ENCODE results near the gene C12orf54.

DNA sequence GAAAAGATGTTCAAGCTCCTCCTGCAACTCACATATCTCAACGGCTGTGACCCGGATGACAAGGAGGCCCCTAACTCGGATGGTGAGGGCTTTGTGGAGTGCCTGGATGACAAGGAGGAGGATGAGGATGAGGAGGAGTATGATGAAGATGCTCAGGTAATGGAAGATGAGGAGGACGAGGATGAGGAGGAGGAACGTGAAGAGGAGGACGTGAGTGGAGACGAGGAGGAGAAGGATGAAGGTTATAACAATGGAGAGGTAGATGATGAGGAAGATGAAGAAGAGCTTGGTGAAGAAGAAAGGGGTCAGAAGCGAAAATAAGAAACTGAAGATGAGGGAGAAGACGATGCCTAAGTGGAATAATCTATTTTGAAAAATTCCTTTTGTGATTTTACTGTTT is 9.2 kb upstream of the C12orf54 start:
- TF ChIP-seq, protein P1, sequence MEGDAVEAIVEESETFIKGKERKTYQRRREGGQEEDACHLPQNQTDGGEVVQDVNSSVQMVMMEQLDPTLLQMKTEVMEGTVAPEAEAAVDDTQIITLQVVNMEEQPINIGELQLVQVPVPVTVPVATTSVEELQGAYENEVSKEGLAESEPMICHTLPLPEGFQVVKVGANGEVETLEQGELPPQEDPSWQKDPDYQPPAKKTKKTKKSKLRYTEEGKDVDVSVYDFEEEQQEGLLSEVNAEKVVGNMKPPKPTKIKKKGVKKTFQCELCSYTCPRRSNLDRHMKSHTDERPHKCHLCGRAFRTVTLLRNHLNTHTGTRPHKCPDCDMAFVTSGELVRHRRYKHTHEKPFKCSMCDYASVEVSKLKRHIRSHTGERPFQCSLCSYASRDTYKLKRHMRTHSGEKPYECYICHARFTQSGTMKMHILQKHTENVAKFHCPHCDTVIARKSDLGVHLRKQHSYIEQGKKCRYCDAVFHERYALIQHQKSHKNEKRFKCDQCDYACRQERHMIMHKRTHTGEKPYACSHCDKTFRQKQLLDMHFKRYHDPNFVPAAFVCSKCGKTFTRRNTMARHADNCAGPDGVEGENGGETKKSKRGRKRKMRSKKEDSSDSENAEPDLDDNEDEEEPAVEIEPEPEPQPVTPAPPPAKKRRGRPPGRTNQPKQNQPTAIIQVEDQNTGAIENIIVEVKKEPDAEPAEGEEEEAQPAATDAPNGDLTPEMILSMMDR (IDR thresholded peaks at IDR 0.05; ENCODE audit: insufficient read depth, low read depth, low read length): no peak
- TF ChIP-seq EZH2 (IDR thresholded peaks at IDR 0.05; ENCODE audit: insufficient read depth, low read length): no peak
